ENCODE data around the gene RNF151.
"Not testable (repeated sequence)": the region's sequence is repeated elsewhere in the genome, so short reads cannot be mapped to it uniquely, and the experiment has no call there.

Gene RNF151

GRCh38 chr16:1949507-1949906, 17.1 kb upstream of the RNF151 start:
- TF ChIP-seq CTCF (IDR thresholded peaks at IDR 0.05; ENCODE audit: low read depth, low read length), result no peak
- no peak for TF ChIP-seq POLR2A (IDR thresholded peaks at IDR 0.05; ENCODE audit: extremely low read depth, insufficient read length)
- no peak for TF ChIP-seq MAX (IDR thresholded peaks at IDR 0.05; ENCODE audit: low read depth, low read length)
- no peak for TF ChIP-seq MYC (IDR thresholded peaks at IDR 0.05; ENCODE audit: low read depth, low read length)
- no peak overlapping the region for H3K4me3 ChIP-seq (ENCODE audit: low read depth, low read length)
- DNase-seq (ENCODE audit: low read depth), result no peak

- no peak for TF ChIP-seq MAX (IDR thresholded peaks at IDR 0.05; ENCODE audit: low read depth, low read length)
- no peak for TF ChIP-seq POLR2A (IDR thresholded peaks at IDR 0.05; ENCODE audit: extremely low read depth, insufficient read length)
- no peak for TF ChIP-seq MYC (IDR thresholded peaks at IDR 0.05; ENCODE audit: low read depth, low read length)
- no peak for TF ChIP-seq CTCF (IDR thresholded peaks at IDR 0.05; ENCODE audit: low read depth, low read length)
- no peak for DNase-seq (ENCODE audit: low read depth)
- no peak overlapping the region for H3K4me3 ChIP-seq (ENCODE audit: low read depth, low read length)
These were observed 16.6 kb upstream of the RNF151 start for GRCh38 chr16:1950047-1950446.

- no peak overlapping the region for H3K4me3 ChIP-seq (ENCODE audit: low read depth, low read length)
- TF ChIP-seq CTCF (IDR thresholded peaks at IDR 0.05; ENCODE audit: low read depth, low read length) (no peak), POLR2A (IDR thresholded peaks at IDR 0.05; ENCODE audit: extremely low read depth, insufficient read length) (no peak), MYC (IDR thresholded peaks at IDR 0.05; ENCODE audit: low read depth, low read length) (no peak), MAX (IDR thresholded peaks at IDR 0.05; ENCODE audit: low read depth, low read length) (no peak)
- no peak for DNase-seq (ENCODE audit: low read depth)
These were observed 16.1 kb upstream of the RNF151 start for GRCh38 chr16:1950559-1950958.

GRCh38 chr16:1953734-1954133, 12.9 kb upstream of the RNF151 start:
- DNase-seq (ENCODE audit: low read depth), result no peak
- no peak overlapping the region for H3K4me3 ChIP-seq (ENCODE audit: low read depth, low read length)
- TF ChIP-seq MAX (IDR thresholded peaks at IDR 0.05; ENCODE audit: low read depth, low read length) (no peak), CTCF (IDR thresholded peaks at IDR 0.05; ENCODE audit: low read depth, low read length) (no peak)

GRCh38 chr16:1957434-1958142, 9.1 kb upstream of the RNF151 start:
- not testable (repeated sequence) for DNase-seq (ENCODE audit: low read depth); H3K4me3 ChIP-seq (ENCODE audit: low read depth, low read length)

GRCh38 chr16:1958143-1958491, 8.5 kb upstream of the RNF151 start:
- not testable (repeated sequence) for H3K4me3 ChIP-seq (ENCODE audit: low read depth, low read length); DNase-seq (ENCODE audit: low read depth)

- no peak for TF ChIP-seq POLR2A (IDR thresholded peaks at IDR 0.05; ENCODE audit: extremely low read depth, insufficient read length)
- no peak for TF ChIP-seq MAX (IDR thresholded peaks at IDR 0.05; ENCODE audit: low read depth, low read length)
- TF ChIP-seq CTCF (IDR thresholded peaks at IDR 0.05; ENCODE audit: low read depth, low read length), result no peak
- no peak for TF ChIP-seq MYC (IDR thresholded peaks at IDR 0.05; ENCODE audit: low read depth, low read length)
- no peak for DNase-seq (ENCODE audit: low read depth)
- peak overlapping the region; percentile 16 for H3K4me3 ChIP-seq (ENCODE audit: low read depth, low read length)
These were observed 7.9 kb upstream of the RNF151 start for GRCh38 chr16:1958715-1959268.
